Measurements from ENCODE around the gene TMEM72.

- TF ChIP-seq CTCF (optimal IDR thresholded peaks at IDR 0.05 in 1 of 3, IDR thresholded peaks at IDR 0.05 in 1 of 3, conservative IDR thresholded peaks at IDR 0.05 in 1 of 3; ENCODE audit: extremely low read depth in 1 of 3, insufficient read depth in 2 of 3, low read length in 3 of 3), result no peak
- TF ChIP-seq EZH2 (IDR thresholded peaks at IDR 0.05; ENCODE audit: low read length), result no peak
Observed at GRCh38 chr10:44980309-44981171, 69.4 kb downstream of the TMEM72 start.
